ENCODE measurements around the gene SOX6.

The SOX6 gene

DNA sequence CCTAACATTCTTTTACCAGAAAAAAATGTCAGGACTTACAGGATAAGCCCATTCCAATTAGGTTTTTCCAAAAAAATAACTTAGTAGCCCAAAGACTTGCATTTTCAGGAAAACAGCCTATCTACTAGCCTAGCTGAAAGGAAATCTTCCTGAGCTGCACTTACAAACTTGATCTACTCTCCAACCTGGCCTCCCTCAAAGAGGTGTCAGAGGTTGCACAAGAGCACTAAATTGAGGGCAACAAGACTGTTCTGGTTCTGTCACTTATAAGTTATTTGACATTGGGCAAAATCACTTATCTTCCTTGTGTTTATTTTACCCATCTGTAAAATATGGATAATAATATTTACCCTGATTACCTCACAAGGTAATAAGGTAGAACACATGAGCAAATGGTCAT is 7.9 kb upstream of the SOX6 start:
- FAIRE-seq: no peak

DNA sequence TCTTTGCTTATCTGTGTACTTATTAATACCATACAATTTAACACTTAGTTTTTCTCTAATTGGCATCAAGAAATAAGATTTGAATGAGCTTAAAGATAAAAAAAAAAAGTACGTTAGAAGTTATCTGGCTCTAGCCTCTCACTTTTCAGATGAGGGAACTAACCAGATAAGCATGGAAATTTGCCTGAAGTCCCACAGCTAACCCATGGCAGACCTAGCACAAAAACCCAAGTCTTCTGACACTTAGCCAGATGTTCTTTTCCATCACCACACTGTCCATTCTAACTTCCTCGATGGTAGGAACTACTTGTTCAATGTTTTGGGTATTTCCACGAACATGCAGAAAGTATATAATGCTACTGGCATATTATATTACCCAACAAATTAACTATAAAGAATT is 7.4 kb upstream of the SOX6 start:
- no peak for FAIRE-seq

DNA sequence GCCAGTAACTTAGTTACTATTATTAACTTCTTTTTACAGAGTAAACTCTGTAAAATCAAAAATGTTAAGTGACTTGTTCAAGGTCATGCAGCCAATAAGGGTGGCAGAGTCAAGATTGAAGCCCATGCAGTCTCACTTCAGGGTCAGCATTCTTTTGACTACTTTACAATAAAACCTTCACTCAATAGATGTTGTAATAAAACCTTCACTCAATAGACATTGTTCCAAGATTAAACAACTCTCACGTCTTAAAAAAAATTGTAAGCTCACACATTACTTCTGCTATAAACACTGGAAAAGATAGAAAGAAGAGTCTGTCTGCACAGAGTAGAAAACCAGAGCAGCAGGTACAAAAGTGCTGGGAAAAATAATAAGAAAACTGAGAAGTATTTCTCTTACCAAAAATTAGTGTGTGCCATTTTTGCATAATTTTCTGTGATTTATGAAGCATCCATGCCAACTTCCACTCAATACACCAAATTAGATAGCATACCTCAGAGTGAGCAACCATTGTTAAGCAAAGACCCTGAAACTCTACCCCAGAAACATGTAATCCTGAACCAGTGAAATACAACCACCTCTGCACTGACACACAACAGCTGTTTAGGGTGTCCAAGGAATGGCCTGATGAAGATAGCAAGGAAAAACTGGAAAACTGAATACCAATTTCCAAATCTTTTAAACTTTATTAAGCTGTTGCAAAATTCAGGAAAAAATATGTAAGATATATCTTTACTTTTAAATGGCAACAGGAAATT is 4.9 kb upstream of the SOX6 start:
- no peak for FAIRE-seq

GRCh38 chr11:16359369-16359768 is 3.0 kb upstream of the SOX6 start:
- FAIRE-seq: no peak

- no peak for FAIRE-seq
These were observed 2.4 kb upstream of the SOX6 start for GRCh38 chr11:16358726-16359125.

- no peak for FAIRE-seq
These were observed 1.4 kb upstream of the SOX6 start for GRCh38 chr11:16357775-16358174.

DNA sequence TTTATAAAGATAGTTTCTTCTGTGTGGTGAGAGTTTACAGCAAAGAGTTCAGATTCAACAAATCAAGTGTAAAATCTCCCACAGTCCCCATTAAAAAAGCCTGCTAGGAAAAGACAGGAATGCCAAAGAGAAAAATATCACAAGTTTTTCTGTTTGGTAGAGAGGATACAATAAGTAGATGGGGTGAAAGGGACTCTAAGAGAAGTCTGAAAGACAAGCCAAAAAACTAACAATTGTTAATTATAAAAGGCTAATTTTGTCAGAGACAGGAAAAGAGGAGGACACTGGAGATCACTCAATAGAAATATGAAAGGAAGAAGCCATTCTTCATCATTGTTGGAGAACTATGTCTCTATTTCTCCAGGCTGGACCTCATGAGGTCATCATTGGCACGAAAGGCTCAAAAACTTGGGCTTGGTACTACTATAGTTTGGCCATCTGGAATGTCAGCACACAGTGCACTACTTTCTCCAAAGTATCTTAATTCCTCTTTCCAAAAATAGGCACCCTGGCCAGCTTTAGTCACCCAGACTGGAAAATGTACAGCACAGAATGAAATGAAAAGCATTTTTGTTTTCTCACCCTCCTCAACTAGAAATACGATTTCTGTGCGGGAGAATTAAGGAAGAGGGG is 531 bp upstream of the SOX6 start:
- FAIRE-seq: no peak

DNA sequence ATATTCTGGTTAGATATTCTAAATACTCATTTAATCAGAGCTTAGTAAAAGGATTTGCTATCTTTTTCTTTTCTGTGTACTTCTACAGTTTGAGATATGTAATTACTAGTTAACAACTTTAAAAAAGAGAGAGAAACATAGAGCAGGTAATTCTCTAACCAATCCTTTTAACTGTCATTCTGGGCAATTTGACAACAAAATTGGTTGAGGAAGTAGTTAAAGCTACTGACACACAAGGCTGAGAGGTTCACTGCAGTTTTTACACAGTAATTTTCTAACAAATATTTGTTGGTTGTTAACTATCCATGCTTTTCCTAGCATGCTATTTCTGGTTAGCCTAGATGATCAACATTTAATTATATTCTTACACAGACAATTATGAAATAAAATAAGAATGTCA is 3.6 kb downstream of the SOX6 start:
- FAIRE-seq: no peak

DNA sequence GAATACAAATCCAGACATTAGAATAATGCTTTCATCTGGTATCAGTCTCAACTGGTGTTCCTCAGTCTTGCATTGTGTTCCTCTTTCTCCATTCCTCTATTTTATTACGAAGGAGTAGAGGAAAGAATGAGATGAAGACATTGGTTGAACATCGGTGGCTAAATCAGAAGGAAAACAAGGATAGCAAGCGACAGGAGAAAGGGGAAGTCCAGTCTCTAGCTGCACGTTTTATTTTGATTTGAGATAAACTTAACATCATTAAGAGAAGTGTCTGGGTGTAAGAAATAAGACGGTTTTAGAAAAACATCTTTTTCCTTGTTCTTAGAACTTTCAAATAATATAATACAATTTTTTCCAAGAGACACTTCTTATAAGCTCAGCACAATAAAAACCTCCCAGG is 6.2 kb downstream of the SOX6 start:
- no peak for FAIRE-seq

DNA sequence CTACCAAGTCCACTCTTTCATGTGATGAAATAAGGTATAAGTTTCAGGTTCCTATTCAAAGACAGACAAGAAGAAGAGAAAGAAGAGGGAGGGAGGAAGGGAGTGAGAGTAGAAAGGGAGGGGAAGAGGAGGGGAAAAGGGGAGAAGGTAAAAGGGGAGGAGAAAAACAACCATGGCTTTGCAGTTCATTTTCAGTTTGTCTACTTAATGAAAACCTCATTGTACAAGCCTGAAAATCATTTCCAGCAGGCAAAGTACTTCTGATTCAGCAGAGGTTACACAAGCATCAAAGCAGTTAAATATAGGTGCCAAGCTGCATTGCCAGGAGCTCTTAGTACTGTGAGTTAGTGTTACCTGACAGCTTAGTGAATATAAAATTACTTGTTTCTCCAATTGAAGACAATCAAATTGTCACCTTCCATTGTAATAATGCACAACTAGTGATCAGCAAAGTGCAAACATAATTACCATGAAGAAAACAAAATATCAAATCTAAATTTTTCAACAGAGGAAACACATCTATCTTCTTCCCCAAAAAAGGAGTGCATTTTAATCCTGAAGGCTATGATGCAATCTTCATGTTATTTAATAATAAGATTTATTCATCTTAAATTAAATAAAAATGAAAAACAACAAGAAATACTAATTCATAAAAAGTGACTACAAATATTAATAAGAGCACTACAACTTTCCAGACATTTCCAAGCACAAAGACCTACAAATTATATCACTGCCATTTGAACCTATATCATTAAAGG is 8.2 kb downstream of the SOX6 start:
- no peak for FAIRE-seq

DNA sequence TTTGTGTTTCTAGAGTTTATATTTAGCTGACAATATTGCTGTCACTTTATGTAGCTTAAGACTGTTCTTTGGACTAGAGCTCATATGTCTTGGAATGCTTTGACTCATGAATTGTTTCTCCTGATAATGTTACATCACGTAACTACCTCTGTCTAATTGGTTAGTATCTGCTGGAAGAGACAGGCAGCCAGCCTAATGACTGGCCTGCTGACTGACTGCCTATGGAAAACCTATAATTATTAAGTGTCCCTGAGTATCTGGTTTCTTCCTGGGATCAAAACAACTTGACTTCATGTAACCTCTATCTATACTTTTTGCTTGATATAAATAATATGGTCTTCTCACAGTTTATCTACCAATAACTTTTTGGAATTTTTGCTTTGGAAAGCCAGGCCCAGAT is 9.4 kb downstream of the SOX6 start:
- no peak for FAIRE-seq

DNA sequence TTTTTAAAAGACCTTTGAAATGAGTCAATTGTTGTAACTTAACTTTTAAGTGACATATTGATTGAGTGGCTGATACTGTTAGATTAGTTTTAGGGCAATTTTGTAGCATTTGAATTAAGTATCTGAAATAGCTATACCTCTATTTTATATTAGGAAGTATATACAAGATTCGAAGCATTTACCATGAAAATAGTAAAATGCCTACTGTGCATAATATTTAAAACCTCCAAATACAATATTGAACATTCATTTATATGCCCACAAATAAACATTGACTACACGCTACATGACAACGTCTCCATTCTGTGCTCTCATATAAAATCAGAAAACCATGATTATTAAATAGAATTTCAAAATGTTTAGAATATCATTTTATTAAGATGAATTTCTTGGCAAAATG is 14.5 kb downstream of the SOX6 start:
- FAIRE-seq: no peak

DNA sequence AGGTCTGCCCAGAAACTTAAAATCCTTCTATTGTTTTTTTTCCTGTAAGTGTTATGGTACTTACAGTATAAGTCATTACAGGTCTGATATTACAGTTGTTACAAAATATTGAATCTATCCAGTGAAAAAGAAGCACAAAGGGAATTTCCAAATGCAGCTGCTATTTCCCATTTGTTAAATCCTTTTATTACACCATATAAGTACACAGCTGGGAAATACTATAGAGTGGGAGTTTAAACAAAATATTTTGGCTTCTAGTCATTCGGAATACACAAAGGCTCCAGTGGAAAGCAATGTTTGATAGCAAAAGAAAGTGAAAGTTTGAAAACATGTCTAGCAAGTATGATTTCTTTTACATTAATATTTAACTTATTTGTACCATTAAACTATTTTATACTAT is 18.0 kb downstream of the SOX6 start:
- FAIRE-seq: no peak

- FAIRE-seq: no peak
These were observed 18.7 kb downstream of the SOX6 start for GRCh38 chr11:16337421-16338213.

GRCh38 chr11:16336721-16337120 is 19.6 kb downstream of the SOX6 start:
- no peak for FAIRE-seq

DNA sequence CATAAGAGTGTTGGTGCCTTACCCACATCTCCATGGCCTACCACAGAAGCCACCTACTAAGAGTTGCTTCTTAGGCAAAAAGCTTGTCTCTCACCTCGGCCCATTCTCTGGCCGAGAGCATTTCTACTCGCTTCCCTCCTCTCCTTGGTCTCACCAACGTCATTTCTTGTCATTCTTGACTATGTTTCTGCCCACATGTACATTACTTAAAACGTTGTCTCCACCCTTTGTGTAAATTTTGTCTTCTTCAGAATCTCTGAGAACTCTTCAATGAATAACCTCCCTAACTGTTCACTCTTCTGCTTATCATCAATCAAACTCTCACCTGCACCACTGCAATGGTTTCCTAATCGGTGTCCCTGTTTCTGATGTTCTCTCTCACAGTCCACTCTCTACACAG is 20.1 kb downstream of the SOX6 start:
- FAIRE-seq: no peak

- no peak for FAIRE-seq
These were observed 20.9 kb downstream of the SOX6 start for GRCh38 chr11:16335236-16335962.

GRCh38 chr11:16326679-16327297 is 29.6 kb downstream of the SOX6 start:
- FAIRE-seq: no peak

DNA sequence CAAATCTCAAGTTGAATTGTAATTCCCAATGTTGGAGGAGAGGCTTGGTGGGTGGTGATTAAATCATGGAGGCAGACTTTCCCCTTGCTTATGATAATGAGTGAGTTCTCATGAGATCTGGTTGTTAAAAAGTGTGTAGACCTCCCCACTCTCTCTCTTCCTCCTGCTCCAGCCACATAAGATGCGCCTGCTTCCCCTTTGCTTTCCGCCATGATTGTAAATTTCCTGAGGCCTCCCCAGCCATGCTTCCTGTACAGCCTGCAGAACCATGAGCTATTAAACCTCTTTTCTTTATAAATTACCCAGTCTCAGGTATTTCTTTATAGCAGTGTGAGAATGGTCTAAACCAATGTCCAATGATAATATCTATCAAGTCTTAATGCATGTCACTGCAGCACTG is 34.2 kb downstream of the SOX6 start:
- no peak for FAIRE-seq

- FAIRE-seq: no peak
These were observed 35.2 kb downstream of the SOX6 start for GRCh38 chr11:16321148-16321547.

DNA sequence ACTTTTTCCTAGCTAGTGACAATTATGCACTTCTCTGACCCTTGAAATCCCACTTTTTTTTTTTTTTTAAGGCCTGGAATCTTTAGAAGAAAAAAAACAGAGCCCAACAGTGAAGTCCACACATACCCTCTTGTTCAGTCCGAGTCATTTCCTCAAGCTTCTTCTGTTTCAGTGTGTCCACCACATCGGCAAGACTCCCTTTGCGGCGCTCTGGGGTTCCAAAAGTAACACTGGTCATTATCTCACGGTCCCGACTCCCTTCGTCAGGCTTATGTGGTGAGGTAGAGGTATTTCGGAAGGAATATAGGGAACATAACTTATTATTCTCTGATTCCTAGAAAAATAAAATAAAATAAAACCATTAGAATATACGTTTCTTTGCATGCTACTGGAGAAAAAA is 38.0 kb downstream of the SOX6 start:
- FAIRE-seq: no peak

GRCh38 chr11:16317712-16318111 is 38.6 kb downstream of the SOX6 start:
- FAIRE-seq: no peak
